Activated CD4-positive, CD25-positive, alpha-beta regulatory T cell treated with anti-CD3 and anti-CD28 coated beads, Interleukin-2, amount 50 U/mL, for 72 hours (primary cell): ENCODE measurements around the gene ITGB7.
A peak's percentile ranks its signal among the peaks of the same experiment; 100 is the strongest.

Experiments used
- DNase-seq: peaks from one replicate; pipeline ENCODE4 v3.0.0; 2021

Gene ITGB7

DNA sequence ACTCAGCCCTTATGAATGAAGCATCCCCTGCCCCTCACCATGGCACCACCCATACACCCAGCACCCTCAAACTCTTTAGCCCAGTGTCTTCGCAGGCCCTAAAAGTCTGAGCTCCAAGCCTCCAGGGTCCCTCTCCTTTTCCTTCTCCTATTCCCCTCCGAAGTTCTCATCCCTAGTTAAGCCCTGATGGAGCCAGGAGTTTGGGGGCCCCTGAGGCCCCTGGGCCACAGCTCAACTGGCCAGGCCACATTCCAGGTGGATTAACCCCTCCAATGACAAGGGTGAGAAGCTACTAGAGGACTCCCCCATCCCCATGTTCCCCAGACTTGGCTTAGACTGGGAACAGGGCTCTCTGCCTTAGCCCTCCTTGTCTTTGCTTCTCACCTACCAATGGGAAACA lies 22.4 kb upstream of the ITGB7 start:
- no peak for DNase-seq

DNA sequence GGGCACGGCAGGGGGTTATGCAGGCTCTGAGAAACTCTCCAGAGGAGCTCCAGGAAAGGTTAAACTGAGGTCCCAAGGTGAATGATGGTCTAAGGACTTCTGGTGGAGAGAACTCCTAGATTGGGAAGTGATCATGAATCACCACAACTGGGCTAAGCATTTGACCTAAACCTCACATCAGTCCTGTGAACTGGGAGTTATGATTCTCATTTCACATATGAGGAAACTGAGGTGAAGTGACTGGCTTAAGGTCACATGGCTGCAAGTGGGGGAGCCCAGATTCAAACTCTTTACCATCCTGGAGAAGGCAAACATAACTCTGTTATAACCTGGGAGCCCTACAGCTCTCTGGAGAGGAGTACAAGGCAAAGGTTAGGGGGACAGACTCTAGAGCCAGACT lies 20.8 kb upstream of the ITGB7 start:
- no peak for DNase-seq

DNA sequence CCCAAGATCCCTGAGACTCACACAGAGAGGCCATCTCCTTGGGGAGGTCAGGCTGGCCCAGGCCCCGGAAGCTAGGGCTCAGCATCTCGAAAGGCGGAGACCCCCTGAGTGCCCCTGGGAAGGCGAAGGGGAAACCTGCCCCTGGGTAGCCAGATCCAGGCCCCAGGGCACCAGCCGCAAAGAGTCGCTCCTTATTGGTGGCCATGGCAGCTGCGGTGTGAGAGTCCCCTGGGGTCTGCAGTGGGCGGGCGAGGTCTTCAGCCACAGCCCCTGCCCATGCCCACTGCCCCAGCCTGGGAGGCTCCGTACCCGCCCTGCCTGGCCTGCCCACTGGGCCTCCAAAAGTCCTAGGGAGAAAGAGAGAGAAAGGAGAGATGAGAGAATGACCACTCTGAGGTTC lies 20.3 kb upstream of the ITGB7 start:
- DNase-seq, result no peak

DNA sequence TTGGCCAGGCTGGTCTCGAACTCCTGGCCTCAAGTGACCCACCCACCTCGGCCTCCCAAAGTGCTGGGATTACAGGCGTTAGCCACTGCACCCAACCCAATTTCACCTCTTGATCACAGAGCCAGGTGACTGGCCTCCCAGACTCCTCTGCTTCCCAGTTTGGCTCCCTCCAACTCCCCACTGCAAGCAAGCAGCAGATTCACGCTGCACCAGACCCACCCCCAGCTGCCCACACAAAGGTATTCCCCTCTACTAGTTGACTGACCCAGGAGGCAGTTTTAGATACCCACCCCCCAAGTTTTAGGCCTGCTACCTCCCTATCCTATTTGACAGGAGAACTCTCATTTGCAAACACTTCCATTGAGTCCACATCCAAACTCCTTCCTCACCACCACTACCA lies 19.8 kb upstream of the ITGB7 start:
- no peak for DNase-seq

DNA sequence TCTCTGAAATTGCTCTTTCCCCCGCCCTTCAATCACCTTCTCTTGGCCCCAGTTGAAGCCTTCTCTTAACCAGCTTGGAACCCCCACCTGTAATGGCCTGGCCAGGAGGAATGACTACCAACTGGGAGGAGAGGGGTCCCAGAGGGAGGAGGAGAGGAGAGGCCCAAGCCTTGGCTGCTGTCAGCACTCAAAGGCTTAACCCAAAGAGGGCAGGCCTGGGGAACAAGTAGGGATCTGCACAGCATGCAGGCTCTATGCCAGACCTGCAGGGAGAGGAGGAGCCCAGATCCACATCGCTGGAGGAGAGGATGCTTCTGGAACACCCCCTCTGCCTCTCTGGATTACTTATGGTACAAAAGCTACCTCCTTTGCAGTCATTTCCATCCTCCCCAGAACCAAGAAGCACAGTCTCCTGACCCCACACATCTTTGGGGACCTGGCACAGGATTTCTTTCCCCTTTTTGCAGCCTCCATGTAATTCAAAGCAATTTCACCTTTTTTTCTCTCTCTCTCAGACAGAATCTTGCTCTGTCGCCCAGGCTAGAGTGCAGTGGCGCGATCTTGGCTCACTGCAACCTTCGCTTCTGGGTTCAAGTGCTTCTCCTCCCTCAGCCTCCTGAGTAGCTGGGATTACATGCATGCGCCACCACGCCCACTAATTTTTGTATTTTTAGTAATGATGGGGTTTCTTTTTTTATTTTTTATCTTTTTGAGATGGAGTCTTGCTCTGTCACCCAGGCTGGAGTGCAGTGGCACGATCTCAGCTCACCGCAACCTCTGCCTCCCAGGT lies 18.8 kb upstream of the ITGB7 start:
- no peak for DNase-seq

DNA sequence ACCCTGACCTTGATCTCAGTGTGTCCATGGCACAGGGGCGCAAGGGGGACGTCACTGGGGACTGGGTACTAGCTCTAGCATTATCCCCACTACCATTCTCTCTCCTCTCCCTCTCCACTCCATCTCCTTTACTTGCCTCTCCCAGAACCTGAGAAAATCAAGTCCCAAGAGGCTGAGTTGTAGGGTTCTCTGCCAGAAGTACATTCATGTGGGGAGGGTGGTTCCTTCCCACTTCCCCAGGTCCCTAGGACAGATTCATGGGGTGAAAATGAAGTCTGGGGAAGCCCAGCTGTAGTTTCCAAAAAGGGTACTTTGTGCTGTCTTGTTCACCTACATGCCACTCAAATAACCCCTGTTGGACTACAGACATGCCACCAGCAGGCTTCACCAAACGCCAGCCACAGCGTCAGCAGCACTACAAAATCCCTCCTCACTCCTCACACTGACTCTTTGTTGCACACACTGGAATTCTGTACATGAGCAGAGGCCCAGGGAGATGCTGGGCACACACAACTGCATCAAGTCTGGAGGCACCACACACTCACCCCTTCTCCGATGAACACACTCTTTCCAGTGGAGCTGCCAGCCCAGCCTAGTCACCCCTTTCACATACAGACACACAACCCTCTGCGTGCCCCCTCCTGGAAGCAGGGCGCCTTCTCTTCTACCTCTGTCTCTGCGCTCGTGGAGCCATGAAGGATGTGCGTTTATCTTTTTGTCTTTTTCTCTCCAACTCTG lies 18.0 kb upstream of the ITGB7 start:
- DNase-seq, result no peak

DNA sequence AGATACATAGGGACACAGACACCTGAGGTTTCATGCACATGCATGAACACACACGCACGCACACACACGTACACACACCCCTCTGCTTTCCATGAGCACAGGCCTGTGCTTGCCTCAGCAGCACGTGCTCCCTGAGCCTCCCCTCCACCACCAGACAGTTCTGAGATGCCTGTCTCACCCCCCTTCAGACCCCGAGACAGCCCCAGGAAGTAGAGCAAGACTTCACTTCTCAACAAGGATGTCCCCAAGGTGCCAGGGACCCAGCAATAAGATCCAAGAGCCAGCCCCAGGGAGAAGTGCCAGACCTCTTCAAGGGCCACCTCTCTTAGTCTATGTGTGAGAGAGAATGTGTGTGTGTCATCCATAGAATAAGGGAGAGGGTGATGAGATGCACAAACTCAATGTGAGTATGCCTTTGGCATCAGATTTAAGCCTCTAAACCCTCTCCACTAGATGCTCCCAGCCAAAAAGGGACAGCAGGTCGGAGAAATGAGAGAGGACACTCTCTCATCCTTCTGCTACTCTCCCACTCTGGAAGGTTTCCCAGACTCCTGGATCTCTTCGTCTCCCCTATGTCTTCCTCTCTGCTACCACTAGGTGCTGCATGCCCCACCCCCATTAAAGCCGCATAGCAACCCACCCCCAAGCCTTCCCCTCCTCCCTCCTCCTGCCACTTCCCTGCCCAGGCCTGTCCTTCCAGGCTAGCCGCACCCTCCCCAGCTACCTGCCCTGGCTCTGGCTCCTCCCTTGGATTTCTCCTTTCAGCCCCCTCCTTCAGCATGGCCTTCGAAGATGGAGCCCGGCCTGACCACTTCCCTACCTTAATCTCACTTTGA lies 17.2 kb upstream of the ITGB7 start:
- DNase-seq, result no peak

DNA sequence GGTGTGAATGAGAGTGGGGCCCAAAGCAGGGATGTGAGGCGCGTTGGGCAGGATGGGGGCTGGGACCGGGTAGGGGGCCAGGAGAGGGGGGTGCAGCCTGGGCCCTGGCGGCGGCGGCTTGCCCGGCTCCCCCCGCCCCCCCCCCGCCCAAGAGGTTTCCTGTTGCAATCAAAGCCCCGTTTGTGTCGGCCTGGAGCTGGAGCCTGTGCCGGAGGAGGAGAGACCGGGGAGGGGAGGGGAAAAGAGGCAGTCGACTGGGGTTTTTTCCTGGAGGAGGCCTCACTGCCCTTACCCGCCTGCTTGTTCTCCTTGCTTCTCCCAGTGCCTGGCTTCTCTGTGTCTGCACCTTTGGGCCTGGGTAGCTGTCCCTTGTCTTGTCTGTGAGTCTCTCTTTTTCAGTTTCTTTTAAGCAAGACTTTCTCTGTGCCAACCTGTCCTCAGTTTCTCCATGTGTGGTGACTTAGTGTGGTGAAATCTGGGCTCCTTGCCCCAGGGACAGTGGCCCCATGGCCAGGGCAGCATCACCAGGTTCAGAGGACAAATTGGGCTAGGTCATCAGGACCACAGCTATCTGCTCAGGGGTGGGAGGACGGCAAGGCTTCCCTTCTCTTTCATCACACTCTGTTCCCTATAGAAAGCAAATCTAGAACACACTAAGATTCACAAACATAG lies 16.5 kb upstream of the ITGB7 start:
- no peak for DNase-seq

DNA sequence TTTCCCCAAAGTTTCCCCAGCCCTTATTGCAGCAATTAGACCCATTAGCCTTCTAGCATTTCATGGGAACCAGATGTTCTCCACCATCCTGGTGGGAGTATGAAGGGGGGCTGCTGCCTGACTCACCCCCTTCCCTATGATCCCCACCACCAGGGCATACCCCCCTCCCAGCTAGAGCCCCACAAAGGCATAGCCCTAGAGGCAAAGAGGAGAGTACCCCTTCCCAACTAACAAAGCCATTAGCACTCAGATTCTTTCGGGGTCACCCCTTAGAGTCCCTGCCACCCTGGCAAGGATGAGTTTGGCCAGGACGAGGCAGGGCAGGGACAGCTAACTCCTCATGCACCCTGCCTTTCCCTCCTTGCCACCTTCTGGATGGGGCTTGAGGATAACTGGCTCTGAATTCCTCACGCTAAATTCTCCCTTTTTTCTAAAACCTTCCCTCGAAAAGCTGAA lies 15.8 kb upstream of the ITGB7 start:
- no peak for DNase-seq

DNA sequence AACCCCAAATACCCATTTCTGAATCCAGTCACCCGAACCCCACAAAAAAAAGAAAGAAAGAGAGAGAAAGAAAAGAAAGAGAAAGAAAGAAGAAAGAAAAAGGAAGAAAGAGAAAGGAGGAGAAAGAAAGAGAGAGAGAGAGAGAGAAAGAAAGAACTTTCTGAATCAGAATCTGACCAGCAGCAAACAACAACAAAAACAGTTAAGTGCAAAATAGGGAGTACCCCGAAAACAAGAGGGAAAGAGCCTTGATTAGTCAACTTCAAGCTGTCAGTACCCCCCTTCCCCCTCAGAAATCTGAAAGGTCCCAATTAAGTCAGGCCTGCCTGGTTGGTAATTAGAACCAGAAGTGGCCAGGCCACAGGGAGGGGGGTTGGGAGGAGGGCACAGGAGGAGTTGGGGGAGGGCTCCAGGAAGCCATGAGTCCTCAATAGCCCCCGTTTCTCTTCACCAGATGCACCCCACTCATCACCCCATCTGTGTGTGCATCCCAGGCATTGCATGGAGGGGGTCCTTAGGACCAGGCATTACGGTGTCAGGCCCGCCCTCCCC lies 15.2 kb upstream of the ITGB7 start:
- no peak for DNase-seq

DNA sequence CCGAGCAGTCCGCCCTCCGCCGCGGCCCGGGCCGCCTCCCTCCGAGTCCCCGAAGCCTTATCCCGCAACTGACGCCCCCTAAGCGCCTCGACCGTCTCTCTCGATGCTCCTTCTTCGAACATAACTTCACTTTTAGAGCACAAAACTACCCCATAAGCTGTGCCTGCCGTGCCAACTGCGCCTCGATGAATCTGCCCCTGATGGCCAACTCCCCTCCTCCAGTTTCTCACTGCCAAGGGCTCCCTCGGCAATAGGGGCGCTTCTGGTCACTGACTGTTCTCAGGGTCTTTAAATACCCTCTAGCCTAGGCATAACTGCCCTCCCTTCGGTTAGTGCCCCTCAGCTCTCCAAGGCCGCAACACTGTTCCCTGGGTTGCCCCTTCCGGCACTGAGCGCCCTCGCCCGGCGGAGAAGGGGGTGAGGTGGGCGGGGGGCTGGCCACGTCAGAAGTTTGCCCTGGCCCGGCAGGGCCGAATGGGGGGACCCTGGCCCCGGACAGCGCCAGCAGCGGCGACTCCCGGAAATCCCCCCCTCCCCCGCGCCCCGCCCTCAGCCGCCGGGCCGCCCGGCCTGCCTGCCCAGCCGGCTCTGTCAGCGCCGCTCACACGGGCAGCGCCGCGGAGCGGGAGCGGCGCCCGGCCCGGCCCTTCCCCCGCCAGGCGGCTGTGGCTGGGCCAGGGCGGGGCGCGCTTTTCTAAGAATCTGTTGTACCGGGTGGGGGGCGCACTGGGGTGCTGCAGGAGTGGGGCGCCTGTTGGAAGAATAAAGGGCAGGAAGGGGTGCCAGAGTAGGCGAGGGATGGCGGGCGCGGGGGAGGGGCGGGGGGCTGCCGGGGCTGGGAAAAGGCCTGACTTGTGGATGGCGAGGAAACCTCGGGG lies 14.4 kb upstream of the ITGB7 start:
- peak; percentile 56 for DNase-seq

DNA sequence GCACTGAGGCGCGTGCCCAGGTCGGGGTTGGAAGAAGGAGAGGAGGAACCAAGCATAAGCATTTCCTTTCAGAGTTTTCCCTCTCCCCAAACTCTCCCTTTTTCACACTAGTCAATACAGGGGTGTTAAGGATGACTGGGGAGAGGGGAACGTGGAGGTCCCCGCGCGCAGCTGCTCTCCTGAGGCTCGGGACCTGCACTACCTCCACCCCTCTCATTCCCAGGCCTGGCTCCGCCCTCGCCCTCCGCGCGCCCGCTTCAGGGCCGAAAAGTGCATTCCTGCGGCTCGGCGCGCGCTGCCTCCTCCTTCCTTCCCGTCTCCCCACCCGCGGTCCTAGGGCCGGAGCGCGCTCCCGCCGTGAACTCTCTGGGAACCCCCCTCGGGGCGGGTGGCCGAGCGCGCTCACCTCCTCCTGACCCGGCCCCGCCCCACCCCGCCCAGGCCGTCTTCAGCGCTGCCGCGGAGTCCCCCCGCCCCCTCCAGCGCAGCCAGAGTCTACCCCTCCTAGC lies 13.7 kb upstream of the ITGB7 start:
- peak; percentile 66 for DNase-seq

DNA sequence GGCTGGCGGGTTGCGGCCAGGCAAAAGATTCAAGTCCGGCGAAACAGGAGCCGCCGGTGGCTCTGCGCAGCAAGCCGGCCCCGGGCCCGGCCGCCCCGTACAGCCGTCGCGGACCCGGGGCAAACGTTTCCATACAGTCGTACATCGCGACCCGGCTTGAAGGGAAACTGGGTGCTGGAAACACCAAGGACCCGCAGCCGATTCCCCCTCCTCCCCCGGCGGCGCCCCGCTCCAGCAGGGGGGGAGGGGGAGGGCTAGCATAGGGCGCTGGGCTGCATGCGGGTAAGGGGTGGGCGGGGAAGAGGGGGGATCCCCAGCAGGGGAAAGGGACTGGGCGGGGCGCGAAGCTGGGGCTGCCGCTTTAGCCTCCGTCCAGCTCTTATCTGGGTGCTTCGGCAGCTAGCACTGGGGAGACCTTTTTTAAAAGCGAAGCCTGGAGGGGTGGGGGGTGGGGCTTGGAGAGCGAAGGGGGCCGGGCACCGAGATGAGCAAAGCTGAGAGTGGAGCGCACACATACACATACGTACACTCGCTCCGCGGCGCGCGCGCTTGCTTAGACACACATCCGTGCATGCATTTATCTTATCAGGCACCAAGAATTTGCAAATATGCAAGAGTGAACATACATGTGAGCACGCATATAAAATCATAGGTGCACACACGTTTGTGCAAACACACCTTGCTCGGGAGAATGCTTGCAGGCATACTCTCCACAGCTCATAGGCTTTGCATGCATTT lies 13.1 kb upstream of the ITGB7 start:
- DNase-seq, result peak; percentile 66

DNA sequence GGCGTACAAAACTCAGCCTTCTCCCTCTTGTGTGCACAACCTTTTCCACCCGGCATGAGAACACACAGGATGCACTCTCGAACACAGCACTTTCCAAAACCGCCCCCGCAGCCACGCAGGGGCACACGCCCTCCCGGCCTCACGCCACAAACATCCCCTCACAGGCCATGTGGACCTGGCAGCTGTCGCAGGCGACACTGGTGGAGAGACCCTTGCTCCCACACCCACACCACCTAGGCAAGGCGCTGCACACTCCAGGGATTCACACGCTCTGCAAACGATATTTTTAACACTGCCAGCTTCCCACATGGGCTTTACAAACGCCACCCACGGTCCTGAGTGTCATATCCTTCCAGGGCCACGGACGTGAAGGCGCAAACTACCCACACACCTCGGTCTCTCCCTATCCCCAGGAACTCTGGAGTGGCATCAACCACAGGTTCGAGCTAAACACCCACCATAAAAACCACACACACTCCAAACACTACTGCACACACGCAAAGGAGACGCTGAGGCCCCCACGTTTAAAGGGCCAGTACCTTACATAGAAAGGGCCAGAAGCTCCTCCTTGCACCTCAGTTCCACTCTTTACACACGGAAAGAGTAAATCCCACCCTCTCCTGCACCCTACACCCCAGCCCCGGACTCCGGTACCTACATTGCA lies 12.4 kb upstream of the ITGB7 start:
- peak; percentile 59 for DNase-seq

DNA sequence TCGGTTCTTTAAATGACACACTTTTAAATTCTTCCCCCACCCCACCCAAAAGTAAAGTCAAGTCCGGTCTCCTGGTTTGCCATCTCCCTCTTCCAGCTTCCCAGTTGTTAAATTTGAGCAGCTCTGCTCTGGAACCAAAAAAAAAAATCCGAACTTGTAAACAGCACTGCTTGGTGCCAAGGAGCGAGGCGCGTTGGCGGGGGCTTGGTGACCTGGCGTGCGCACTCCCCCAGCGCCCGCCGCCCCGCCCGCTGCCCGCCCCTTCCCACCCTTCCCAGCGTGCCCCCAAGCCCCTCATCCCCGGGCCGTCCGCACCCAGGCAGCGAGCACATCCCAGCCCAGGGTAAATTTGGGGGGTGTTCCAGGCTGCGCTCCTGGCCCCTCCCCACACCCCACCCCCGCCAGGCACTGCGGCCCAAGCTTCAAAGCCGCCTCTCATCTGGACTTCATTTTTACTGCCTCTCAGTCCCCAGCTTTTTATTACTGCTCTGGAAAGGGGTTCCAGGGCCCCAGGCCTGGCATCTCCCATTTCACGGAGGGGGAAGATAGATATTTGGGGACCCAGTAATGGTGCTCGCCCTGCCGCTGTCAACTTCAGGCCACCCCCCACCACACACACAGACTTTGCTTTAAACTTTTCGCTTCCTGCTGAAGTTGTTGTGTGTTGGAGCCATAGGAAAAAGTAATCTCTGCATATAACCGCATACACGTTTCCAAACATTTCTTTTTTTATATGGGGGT lies 11.7 kb upstream of the ITGB7 start:
- no peak for DNase-seq

DNA sequence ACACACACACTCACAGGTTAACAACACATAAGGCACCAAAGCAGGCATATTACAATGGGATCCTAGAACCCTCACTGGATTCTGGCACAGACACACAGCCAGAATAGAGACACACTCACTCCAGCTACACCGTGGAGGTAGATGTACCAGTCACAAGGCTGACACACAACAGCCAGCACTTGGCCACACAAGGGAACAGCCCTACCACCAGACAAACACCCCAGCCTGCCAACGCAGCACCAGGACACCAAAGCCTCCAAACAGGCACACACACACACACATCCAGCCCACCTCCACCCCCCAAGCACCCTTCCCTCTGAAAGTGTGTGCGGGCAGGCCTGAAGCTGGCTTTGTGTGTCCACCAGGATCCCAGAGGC lies 10.9 kb upstream of the ITGB7 start:
- DNase-seq, result no peak

DNA sequence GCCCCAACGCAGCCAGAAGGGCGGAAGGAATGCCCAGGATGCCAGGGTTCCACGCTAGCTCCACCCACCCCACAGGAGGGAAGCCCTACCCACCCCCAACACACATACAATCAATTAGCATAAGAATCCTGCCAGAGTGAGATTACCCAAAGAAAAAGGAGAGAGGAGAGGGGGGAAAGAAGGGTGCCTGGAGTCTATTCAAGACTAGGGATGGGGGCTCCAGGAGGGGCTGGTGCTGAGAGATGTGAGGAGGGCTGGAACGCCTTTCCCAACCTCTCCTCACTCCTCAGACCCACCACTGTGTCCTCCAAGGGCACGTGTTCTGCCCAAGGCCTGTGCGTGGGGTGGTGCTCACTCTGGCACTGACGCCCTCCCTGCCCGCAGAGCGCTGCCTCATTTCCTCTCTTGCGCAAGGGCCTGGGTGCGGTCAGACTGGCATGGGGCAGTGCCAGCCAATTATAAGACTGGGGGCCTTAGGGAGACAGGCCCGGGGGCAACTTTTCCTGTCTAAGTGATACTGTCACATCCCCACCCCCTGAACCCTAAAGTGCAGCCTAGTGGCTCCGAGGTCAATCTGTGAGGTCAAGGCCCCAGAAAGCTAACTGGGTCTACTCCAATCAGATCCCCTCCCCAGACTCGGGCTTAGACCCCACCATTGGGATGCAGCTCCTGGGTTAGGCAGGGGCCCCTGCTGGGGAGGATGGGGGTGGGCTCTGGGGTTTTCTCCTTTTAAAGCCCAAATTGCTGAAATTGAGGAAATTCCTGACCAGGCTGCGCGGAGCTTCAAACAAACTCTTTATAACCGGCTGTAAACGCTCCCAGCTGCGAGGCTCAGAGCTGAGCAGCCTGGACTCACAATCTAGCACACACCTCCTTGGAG lies 10.2 kb upstream of the ITGB7 start:
- DNase-seq, result peak; percentile 54

DNA sequence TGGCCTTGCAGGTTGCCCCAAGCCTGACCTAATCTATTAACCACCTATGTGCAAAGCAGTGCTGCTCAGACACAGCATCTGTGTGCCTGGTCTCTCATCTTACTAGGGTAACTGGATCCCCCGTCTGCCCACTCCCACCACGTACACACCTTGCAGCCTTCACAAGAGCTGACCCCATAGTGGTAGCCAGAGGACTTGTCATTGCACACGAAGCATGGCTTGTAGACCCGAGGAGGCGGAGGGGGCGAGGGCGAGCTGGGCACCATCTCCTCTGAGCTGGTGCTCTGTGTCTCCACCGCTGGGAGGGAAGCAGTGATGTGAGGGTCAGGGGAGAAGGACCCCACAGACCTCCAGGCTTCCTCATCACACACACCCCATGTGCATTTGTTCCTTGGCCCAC lies 8.4 kb upstream of the ITGB7 start:
- no peak for DNase-seq
